Stimulated activated CD8-positive, alpha-beta memory T cell treated with anti-CD3 and anti-CD28 coated beads, Interleukin-12 subunit alpha, Interleukin-12 subunit beta, amount 100 ng/mL, for 4 hours (primary cell): ENCODE measurements around the gene SCN8A.
A peak's percentile ranks its signal among the peaks of the same experiment; 100 is the strongest.

Experiments
- DNase-seq: peaks from one replicate; pipeline ENCODE4 v3.0.0-alpha.2; 2020; ENCODE audit warnings: low read depth

SCN8A gene

DNA sequence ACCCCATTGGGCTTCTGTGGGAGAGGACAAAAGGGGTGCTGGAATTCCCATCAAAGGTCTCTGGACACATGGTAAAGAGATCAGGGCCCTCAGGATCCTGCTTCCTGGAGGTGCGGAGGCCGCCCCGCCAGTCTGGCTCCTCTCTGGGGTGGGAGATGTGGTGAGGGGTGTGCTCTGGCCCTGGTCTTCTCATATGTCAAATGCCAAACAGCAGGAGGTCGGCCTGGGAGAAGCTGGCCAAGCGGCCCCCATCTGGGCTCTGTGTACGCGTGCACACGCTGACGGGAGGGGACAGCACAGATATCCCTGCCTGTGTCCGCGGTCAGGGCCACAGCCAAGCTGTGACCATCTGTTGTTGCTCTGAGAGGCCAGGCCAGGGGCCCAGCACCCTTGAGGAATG is 243.4 kb downstream of the SCN8A start:
- DNase-seq: no peak

DNA sequence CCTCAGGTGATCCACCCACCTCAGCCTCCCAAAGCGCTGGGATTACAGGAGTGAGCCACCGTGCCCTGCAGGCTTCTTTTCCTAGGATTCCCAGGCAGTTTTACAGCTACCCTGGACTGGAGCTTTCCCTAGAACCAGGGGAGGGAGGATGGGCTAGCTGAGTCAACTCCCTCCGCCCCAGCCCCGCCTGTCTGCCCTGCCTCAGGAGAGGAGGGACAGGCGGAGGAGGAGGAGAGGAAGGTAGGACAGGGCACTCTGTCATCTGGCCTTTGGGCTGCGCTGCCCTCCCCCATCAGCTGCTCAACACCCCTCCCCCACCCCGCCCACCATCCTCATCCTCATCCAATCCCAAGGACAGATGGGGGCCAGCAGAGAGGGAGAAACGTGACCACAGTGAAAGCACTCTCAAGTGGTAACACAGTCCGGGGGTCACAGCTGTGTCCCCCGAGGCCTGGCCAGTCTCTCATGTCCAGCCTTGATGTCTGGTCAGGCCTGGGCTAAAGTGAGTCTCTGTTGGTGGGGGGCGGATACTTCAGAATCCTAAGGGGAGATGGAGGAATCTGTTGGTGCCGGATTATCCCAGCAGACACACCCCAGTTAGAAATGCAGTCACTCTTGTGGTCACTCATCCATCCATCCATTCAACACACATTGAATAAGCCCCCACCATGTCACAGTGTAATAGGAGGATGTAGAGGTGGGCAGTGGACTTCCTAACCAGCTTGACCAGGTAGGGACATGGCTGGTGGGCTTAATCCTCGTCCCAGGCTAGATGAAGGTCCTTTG is 245.2 kb downstream of the SCN8A start:
- DNase-seq: no peak

GRCh38 chr12:51836827-51837173 is 245.8 kb downstream of the SCN8A start:
- no peak for DNase-seq

DNA sequence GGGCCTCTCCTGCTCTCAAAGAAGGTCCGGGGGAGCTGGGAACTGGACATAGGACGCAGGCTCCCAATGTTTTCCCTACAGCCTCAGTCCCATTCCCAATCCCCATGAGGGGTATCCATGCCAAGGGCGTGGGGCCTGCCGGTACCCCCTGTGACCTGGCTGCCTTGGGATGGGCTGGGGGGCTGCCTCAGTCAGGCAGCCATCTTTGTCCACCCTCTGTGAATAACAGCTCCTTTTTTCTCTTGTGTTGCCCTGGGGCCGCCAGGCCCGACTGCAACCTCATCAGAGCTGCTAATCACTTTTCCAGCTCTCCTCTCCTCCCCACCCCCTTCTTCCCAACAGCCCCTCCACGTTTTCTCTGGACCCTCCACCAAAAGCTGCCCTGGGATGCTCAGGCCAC is 246.3 kb downstream of the SCN8A start:
- no peak for DNase-seq

DNA sequence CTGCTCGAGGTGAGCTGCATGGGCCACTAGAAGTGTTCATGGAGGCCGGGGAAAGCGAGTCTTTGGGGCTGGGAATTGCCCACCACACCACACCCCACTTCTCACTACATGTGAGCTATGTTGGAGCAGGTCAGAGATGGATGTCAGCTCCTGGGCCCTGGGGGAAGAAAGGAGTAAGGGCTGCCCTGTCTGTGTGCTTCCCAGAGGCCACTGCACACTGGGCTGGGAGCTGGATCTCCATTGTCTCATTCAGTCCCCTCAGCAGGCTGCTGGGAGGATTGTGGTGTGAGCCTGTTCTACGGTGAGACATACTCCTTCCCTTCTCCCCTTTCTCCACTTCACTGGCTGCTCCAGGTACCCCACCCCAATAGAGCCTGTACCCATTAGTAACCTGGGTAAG is 247.0 kb downstream of the SCN8A start:
- no peak for DNase-seq

DNA sequence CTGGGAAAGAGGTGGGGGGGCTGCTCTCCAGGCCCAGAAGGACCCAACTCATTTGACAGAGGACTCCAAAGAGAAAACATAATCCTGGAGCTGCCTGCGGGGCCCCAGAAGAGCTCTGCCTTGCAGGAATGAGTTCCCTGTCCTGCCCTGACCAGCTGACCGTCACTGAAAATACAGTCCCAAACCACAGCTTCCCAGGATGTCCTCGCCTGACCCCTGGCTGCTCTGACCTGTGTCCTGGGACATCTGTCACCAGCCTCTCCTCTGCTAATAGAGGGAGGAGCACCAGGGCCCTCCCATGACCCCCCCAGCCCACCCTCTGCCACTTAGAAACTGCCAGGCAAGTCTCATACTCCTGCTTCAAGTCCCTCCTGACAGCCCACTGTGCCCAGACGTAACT is 247.7 kb downstream of the SCN8A start:
- DNase-seq: no peak

GRCh38 chr12:51839310-51839947 is 248.4 kb downstream of the SCN8A start:
- DNase-seq: no peak

- no peak for DNase-seq
Observed at GRCh38 chr12:51840966-51841365, 249.9 kb downstream of the SCN8A start.

- DNase-seq: no peak
Observed at GRCh38 chr12:51841727-51842126, 250.7 kb downstream of the SCN8A start.

DNA sequence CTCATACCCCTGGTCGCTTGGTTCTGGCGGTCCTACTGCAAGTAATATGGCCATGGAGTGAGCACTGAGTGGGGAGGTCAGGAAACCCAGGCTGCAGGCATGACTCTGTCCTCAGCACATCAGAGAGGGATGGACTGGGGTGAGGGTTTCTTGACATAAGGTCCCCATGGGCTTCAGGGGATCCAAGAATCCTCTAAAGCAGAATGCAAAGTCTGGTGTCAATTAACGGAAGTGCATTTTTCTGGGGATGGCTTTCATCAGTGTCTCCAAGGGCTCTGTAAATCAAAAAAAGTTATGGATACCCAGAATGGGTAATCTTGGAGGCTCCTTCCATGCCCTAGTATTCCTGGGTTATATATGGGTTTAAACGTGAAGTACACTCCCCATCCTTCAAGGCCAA is 253.8 kb downstream of the SCN8A start:
- no peak for DNase-seq

DNA sequence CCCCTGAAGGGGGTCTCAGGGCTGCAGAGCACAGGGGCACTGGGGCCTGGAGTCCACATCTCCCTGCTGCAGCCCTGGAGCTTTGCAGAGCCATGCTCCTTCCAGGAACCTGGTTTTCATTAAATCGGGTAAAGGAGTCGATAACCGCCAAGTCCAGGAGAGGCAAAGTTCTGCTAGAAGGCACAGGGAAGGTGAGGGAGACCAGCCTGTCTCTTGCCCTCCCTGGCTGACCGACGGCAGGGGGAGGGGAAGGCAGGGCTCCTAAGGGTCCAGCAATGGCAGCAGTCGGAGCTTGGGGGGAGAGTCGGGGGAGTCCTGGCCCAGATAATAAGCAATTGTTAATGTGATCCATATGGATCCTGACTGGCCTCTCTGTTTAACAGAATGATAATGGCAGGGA is 254.4 kb downstream of the SCN8A start:
- no peak for DNase-seq

- no peak for DNase-seq
Observed at GRCh38 chr12:51846271-51846691, 255.2 kb downstream of the SCN8A start.

- peak; percentile 25 for DNase-seq
Observed at GRCh38 chr12:51846911-51847642, 256.0 kb downstream of the SCN8A start.

- DNase-seq: no peak
Observed at GRCh38 chr12:51847643-51848325, 256.8 kb downstream of the SCN8A start.

DNA sequence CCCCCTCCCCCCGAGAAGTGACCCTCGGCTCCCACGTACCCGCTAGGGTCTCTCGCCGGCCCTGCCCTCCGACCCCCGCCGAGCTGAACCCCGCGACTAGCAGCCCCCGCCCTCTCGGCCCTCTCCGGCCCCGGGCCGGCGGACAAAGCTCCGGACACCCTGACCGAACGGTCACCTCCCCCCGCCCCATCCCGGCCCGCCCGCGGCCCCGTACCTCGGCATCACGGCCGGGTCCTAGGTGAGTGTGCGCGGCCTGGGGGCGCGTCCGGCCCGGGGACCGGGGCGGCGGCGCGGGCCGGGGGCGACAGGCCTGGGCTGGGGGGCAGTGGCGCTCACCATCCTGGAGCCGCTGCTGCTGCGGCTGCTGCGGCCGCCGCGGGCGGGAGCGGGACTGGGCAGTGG is 257.3 kb downstream of the SCN8A start, which contains the start of gene FIGNL2:
FIGNL2 (minus strand) TSS at position 393 of the 402 bp plus-strand sequence. CDS start 26,305 bp downstream, outside the sequence.
- no peak for DNase-seq

DNA sequence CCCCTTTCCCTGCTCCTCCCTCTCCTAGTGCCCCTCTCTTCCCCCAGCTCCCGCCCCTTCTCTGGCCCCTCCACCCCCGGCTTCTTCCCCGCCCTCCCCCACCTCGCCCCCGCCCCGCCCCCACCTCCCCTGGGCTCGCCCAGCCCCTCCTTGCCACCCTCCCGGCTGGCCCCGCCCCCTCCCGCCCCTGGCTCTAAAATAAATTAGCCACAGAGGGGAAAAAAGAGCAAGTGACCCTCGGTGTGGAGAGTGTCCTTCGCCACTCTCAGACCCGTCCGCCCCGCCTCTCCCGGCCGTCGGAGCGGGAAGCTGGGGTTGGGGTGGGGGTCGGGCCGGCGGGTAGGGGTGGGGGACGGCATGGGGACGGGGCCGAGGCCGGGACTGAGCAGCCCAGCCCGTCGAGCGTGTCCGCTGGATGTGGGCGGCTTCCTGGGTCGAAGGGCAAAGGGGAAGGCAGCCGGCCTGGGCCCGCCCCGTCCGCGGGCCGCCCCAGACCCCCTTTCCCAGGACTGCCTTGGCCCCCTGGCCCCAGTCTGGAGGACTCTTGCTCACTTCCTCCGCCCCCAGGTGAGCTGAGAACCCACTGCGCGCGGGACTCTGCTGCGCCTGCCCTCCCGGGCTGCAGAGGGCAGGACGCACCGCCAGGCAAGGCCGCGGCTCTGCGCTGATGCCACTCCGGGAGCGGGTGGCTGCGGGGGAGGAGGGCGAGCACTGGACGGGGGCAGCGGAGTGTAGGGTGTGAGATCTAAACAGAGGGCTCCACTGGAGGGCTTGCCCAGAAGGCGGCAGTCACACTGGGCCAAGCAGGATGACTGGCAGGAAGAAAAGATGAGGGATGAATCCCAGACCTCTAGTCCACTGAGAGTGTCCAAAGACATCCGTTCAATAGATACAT is 258.1 kb downstream of the SCN8A start:
- no peak for DNase-seq

GRCh38 chr12:51850081-51850964 is 259.3 kb downstream of the SCN8A start:
- no peak for DNase-seq

DNA sequence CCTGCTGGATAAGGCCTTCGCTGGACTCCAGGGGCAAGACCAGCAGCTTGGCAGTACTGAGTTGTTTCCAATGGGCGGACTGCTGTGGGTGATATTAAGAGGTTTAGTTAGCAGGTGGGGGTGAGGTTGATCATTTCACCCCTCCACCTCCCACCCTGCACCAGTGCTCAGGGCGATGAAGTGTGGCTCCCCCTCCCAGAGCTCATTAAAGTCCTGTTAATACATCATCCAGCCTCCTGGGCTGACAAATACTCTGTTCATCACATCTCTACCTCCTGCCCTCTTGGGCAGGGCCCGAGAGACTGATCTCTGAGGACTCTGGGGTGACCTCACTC is 259.9 kb downstream of the SCN8A start:
- no peak for DNase-seq

GRCh38 chr12:51851413-51852124 is 260.5 kb downstream of the SCN8A start:
- no peak for DNase-seq
